Right cardiac atrium (tissue), 5 donors: ENCODE measurements around the gene WDR90. TPM values are rescaled to one million over a fixed set of nuclear protein-coding genes. Genes with fewer than 3 reads are reported as not detected.

ENCODE experiments used
- ATAC-seq, 2 donors: fragments of 200-7000 bp; cut with Tn5 transposase; one replicate each; pipeline versions ENCODE4 v1.8.0 to v1.9.1; 2020; ENCODE audit warnings: moderate library complexity in 2 of 2, mild to moderate bottlenecking in 1 of 2
- DNase-seq, 3 donors: peaks; one replicate each; pipeline ENCODE4 v3.0.0-alpha.2; 2020
- H3K27ac ChIP-seq: one replicate; pipeline ENCODE4 v1.5.1; 2013; ENCODE audit warnings: mild to moderate bottlenecking, low read length, control low read depth, moderate library complexity
- H3K27me3 ChIP-seq: one replicate; pipeline ENCODE4 v1.6.1; 2013; ENCODE audit not compliant: control insufficient read depth, insufficient read depth
- H3K4me1 ChIP-seq: one replicate; pipeline ENCODE4 v1.6.1; 2013; ENCODE audit warnings: low read length; ENCODE audit not compliant: control insufficient read depth, insufficient read depth
- H3K4me3 ChIP-seq: one replicate; pipeline ENCODE4 v1.5.1; 2013; ENCODE audit warnings: low read length, control low read depth
- H3K9me3 ChIP-seq: one replicate; pipeline ENCODE4 v1.6.1; 2013; ENCODE audit warnings: low read length; ENCODE audit not compliant: control insufficient read depth
- WGBS: extraction: QIAGEN DNeasy Blood & Tissue Kit; methylation state at CpG from one replicate; pipeline ENCODE4 v1.1.7; 2013; 5-methylcytosine and 5-hydroxymethylcytosine counted together
- intact Hi-C, 4 donors: fragments of 100-400 bp; cut with DNase I; formaldehyde crosslinking; loops; one replicate each; pipeline versions ENCODE4 v1.11.0 to v1.14.0; 2022 to 2023
- polyA plus RNA-seq: library from polyadenylated mRNA; stranded (reverse); fragments of 200-250 nt; gene quantifications from one replicate; pipeline ENCODE4 v1.2.3, GENCODE V29; 2013
- total RNA-seq, 4 donors: library from RNA; stranded (reverse); fragmentation: NEBNext Ultra II Directional; extraction: Animal tissue kit (Norgen Biotek cat#: 25700); gene quantifications; one replicate each; pipeline ENCODE4 v1.2.1, GENCODE V29; 2021
- donor health status: healthy with polysubstance abuse.
- donor health status: DM: no; HTN: yes; CAD: no.
- donor health status: DM: no; HTN: no; CAD: no.
- donor health status: DM: no; HTN: yes; CAD: no; lungs with severe emphysema.
- donor health status: DM: yes; HTN: yes; CAD: no.

Gene WDR90
- total and polyA plus RNA-seq, 5 donors, result 8.1 to 13.7 (median 11.9) TPM

GRCh38 chr16:678858-679813, 30.0 kb downstream of the WDR90 start:
- intact Hi-C loops, result no loop called here
- H3K4me3 ChIP-seq, result peak overlapping the region; percentile 49
- no peaks in the 10 kb centered on the region for H3K9me3 ChIP-seq
- H3K27me3 ChIP-seq, result no peaks in the 10 kb centered on the region
- peaks cover 7% of the 10 kb centered on the region for H3K4me1 ChIP-seq
- whole genome bisulfite sequencing, result 23% methylated on average over 52 of the region's 52 CpGs
- peak; percentile 82 to 94 (median 90) for DNase-seq
- H3K27ac ChIP-seq, result peak overlapping the region; percentile 76
- peak; percentile 31 to 45 for ATAC-seq

- peak; percentile 69 to 71 for ATAC-seq
- intact Hi-C loops, result no loop called here
- no peaks in the 10 kb centered on the region for H3K9me3 ChIP-seq
- H3K27me3 ChIP-seq, result no peaks in the 10 kb centered on the region
- WGBS, result under 1% methylated on average over 91 of the region's 91 CpGs
- peak within 1 kb of the TSS; percentile 77 for H3K4me3 ChIP-seq
- H3K4me1 ChIP-seq, result peaks cover 7% of the 10 kb centered on the region
- peak within 1 kb of the TSS; percentile 96 for H3K27ac ChIP-seq
- peak; percentile 89 to 96 (median 95) for DNase-seq
Measured at GRCh38 chr16:679814-680624, 30.9 kb downstream of the WDR90 start, which contains the start of gene STUB1. TSS of gene STUB1 (plus strand) at chr16:680410. CDS start at chr16:680526, 116 bp downstream.

GRCh38 chr16:680625-680945, 31.4 kb downstream of the WDR90 start:
- H3K4me1 ChIP-seq, result peaks cover 7% of the 10 kb centered on the region

GRCh38 chr16:680967-681745, 32.0 kb downstream of the WDR90 start:
- H3K27ac ChIP-seq, result no peak overlapping the region
- peaks cover 7% of the 10 kb centered on the region for H3K4me1 ChIP-seq
- H3K9me3 ChIP-seq, result no peaks in the 10 kb centered on the region
- 45% methylated on average over 44 of the region's 44 CpGs for WGBS
- ATAC-seq (no peak), DNase-seq (peak; percentile 67 to 84 (median 83))
- no peaks in the 10 kb centered on the region for H3K27me3 ChIP-seq
- intact Hi-C loops, result no loop called here
- peak overlapping the region; percentile 77 for H3K4me3 ChIP-seq

More at GRCh38 chr16:680625-680945, 31.4 kb downstream of the WDR90 start:
- under 1% methylated on average over 38 of the region's 38 CpGs for WGBS
- Histone ChIP-seq H3K27me3 (no peaks in the 10 kb centered on the region), H3K27ac (peak overlapping the region; percentile 96), H3K4me3 (peak overlapping the region; percentile 77), H3K9me3 (no peaks in the 10 kb centered on the region)
- intact Hi-C loops, result no loop called here
- ATAC-seq, result no peak
- no peak for DNase-seq

- no peak overlapping the region for H3K4me3 ChIP-seq
- H3K27me3 ChIP-seq, result no peaks in the 10 kb centered on the region
- no peak for ATAC-seq
- H3K27ac ChIP-seq, result no peak overlapping the region
- peaks cover 7% of the 10 kb centered on the region for H3K4me1 ChIP-seq
- peak in 2 of 3 donors; percentile 78 to 80 for DNase-seq
- intact Hi-C loops, result no loop called here
- H3K9me3 ChIP-seq, result no peaks in the 10 kb centered on the region
- WGBS, result 73% methylated on average over 28 of the region's 28 CpGs
Measured at GRCh38 chr16:681746-682427, 32.7 kb downstream of the WDR90 start.

- no peaks in the 10 kb centered on the region for H3K9me3 ChIP-seq
- peaks cover 7% of the 10 kb centered on the region for H3K4me1 ChIP-seq
- H3K27ac ChIP-seq, result no peak overlapping the region
- 84% methylated on average over 36 of the region's 36 CpGs for WGBS
- DNase-seq, result peak in 1 of 3 donors; percentile 61
- intact Hi-C loops, result no loop called here
- no peak for ATAC-seq
- no peak overlapping the region for H3K4me3 ChIP-seq
- no peaks in the 10 kb centered on the region for H3K27me3 ChIP-seq
Measured at GRCh38 chr16:682493-683395, 33.6 kb downstream of the WDR90 start.

GRCh38 chr16:683396-684070, 34.4 kb downstream of the WDR90 start:
- H3K27ac ChIP-seq, result no peak overlapping the region
- ATAC-seq (no peak), DNase-seq (peak in 1 of 3 donors; percentile 73)

GRCh38 chr16:684071-684794, 35.1 kb downstream of the WDR90 start, which contains the start of gene JMJD8:
TSS of gene JMJD8 (minus strand) at chr16:684334. CDS start at chr16:684319, 15 bp downstream.
- WGBS, result 4% methylated on average over 91 of the region's 91 CpGs
- peak; percentile 99 to 100 (median 99) for DNase-seq

More at GRCh38 chr16:683396-684070, 34.4 kb downstream of the WDR90 start:
- Histone ChIP-seq H3K27me3 (no peaks in the 10 kb centered on the region), H3K9me3 (no peaks in the 10 kb centered on the region), H3K4me1 (peaks cover 7% of the 10 kb centered on the region), H3K4me3 (peak overlapping the region; percentile 52)
- 15% methylated on average over 57 of the region's 57 CpGs for WGBS
- intact Hi-C loops, result no loop called here

More at GRCh38 chr16:684071-684794, 35.1 kb downstream of the WDR90 start, which contains the start of gene JMJD8:
- Histone ChIP-seq H3K4me1 (peaks cover 8% of the 10 kb centered on the region), H3K27ac (peak within 1 kb of the TSS; percentile 14), H3K4me3 (peak within 1 kb of the TSS; percentile 52), H3K27me3 (no peaks in the 10 kb centered on the region), H3K9me3 (no peaks in the 10 kb centered on the region)
- peak; percentile 75 to 76 for ATAC-seq
- intact Hi-C loops, result no loop called here
